ENCODE results near the gene MRPS18A. TPM values are rescaled to one million over a fixed set of nuclear protein-coding genes. Genes with fewer than 3 reads are reported as not detected.

MRPS18A gene
- total and polyA plus RNA-seq, 2 of the 13 experiments (the other 11 are each of a cell fraction or from before 2014, with no cell fraction given): 87.8 to 89.1 TPM

DNA sequence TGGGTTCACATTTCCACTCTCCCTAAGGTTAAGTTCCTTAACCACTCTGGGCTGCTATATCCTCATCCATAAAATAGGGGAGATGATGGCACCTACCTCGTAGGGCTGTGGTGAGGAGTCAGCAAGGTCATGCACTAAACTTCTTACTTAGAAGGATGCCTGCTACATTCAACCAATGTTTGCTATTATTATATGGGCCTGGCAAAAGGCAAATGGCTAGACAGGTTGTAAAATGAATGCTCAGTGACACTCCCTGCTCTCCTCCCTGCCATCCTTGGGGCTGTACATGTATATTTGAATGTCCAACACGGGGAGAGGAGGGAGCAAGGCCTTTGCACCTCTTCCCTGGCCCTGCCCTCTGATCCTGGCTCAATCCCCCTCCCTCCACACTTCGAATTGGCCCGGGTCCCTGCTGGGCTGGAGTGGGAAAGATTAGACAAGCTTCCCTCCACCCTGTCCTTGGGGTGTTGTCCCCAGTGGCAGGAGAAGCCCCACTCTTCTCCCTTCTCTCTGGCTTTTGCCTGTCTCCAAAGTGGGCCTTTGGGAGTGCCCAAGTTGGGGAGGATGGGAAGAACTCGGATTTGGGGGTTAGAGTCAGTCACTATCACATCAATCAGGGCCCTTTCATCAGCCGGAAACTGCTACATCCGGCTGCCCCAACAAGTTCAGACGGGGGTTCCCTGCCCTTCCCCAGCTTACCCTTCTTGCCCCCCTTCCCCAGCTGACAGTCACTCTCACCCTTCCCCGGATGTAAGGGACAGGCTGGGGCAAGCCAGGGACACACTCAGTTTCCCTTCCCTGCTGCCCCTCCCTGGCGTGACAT is 46.1 kb upstream of the MRPS18A start (continued):
- TF ChIP-seq, protein P1, sequence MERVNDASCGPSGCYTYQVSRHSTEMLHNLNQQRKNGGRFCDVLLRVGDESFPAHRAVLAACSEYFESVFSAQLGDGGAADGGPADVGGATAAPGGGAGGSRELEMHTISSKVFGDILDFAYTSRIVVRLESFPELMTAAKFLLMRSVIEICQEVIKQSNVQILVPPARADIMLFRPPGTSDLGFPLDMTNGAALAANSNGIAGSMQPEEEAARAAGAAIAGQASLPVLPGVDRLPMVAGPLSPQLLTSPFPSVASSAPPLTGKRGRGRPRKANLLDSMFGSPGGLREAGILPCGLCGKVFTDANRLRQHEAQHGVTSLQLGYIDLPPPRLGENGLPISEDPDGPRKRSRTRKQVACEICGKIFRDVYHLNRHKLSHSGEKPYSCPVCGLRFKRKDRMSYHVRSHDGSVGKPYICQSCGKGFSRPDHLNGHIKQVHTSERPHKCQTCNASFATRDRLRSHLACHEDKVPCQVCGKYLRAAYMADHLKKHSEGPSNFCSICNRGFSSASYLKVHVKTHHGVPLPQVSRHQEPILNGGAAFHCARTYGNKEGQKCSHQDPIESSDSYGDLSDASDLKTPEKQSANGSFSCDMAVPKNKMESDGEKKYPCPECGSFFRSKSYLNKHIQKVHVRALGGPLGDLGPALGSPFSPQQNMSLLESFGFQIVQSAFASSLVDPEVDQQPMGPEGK (CRISPR knock-in tag; IDR thresholded peaks at IDR 0.05): peak; percentile 39; the same call in 1 of the 2 replicates
- TF ChIP-seq, protein P2, sequence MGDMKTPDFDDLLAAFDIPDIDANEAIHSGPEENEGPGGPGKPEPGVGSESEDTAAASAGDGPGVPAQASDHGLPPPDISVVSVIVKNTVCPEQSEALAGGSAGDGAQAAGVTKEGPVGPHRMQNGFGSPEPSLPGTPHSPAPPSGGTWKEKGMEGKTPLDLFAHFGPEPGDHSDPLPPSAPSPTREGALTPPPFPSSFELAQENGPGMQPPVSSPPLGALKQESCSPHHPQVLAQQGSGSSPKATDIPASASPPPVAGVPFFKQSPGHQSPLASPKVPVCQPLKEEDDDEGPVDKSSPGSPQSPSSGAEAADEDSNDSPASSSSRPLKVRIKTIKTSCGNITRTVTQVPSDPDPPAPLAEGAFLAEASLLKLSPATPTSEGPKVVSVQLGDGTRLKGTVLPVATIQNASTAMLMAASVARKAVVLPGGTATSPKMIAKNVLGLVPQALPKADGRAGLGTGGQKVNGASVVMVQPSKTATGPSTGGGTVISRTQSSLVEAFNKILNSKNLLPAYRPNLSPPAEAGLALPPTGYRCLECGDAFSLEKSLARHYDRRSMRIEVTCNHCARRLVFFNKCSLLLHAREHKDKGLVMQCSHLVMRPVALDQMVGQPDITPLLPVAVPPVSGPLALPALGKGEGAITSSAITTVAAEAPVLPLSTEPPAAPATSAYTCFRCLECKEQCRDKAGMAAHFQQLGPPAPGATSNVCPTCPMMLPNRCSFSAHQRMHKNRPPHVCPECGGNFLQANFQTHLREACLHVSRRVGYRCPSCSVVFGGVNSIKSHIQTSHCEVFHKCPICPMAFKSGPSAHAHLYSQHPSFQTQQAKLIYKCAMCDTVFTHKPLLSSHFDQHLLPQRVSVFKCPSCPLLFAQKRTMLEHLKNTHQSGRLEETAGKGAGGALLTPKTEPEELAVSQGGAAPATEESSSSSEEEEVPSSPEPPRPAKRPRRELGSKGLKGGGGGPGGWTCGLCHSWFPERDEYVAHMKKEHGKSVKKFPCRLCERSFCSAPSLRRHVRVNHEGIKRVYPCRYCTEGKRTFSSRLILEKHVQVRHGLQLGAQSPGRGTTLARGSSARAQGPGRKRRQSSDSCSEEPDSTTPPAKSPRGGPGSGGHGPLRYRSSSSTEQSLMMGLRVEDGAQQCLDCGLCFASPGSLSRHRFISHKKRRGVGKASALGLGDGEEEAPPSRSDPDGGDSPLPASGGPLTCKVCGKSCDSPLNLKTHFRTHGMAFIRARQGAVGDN (CRISPR knock-in tag; IDR thresholded peaks at IDR 0.05): 0 out of 2 replicates have a peak, but pooled peaks have one; percentile 23
- no peak for TF ChIP-seq RFX5 (IDR thresholded peaks at IDR 0.05; ENCODE audit: low read depth, low read length)
- TF ChIP-seq REL (CRISPR knock-in tag; conservative IDR thresholded peaks at IDR 0.05): no peak
- TF ChIP-seq, protein P3, sequence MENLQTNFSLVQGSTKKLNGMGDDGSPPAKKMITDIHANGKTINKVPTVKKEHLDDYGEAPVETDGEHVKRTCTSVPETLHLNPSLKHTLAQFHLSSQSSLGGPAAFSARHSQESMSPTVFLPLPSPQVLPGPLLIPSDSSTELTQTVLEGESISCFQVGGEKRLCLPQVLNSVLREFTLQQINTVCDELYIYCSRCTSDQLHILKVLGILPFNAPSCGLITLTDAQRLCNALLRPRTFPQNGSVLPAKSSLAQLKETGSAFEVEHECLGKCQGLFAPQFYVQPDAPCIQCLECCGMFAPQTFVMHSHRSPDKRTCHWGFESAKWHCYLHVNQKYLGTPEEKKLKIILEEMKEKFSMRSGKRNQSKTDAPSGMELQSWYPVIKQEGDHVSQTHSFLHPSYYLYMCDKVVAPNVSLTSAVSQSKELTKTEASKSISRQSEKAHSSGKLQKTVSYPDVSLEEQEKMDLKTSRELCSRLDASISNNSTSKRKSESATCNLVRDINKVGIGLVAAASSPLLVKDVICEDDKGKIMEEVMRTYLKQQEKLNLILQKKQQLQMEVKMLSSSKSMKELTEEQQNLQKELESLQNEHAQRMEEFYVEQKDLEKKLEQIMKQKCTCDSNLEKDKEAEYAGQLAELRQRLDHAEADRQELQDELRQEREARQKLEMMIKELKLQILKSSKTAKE (CRISPR knock-in tag; IDR thresholded peaks at IDR 0.05; ENCODE audit: borderline replicate concordance): no peak
- TF ChIP-seq FIP1L1 (IDR thresholded peaks at IDR 0.05; ENCODE audit: borderline replicate concordance, insufficient read depth, low read depth, low read length): no peak
- TF ChIP-seq SP2 (CRISPR knock-in tag; IDR thresholded peaks at IDR 0.05): 0 out of 2 replicates have a peak, but pooled peaks have one; percentile 28
- no peak for TF ChIP-seq ZNF121 (CRISPR knock-in tag; IDR thresholded peaks at IDR 0.05)
- TF ChIP-seq, protein P4, sequence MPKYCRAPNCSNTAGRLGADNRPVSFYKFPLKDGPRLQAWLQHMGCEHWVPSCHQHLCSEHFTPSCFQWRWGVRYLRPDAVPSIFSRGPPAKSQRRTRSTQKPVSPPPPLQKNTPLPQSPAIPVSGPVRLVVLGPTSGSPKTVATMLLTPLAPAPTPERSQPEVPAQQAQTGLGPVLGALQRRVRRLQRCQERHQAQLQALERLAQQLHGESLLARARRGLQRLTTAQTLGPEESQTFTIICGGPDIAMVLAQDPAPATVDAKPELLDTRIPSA (CRISPR knock-in tag; IDR thresholded peaks at IDR 0.05; ENCODE audit: borderline replicate concordance): 0 out of 2 replicates have a peak, but pooled peaks have one; percentile 35
- TF ChIP-seq REXO4 (CRISPR knock-in tag; IDR thresholded peaks at IDR 0.05; ENCODE audit: borderline replicate concordance): no peak
- TF ChIP-seq FOXC1 (CRISPR knock-in tag; IDR thresholded peaks at IDR 0.05; ENCODE audit: borderline replicate concordance): 0 out of 2 replicates have a peak, but pooled peaks have one; percentile 31
- TF ChIP-seq, protein P5, sequence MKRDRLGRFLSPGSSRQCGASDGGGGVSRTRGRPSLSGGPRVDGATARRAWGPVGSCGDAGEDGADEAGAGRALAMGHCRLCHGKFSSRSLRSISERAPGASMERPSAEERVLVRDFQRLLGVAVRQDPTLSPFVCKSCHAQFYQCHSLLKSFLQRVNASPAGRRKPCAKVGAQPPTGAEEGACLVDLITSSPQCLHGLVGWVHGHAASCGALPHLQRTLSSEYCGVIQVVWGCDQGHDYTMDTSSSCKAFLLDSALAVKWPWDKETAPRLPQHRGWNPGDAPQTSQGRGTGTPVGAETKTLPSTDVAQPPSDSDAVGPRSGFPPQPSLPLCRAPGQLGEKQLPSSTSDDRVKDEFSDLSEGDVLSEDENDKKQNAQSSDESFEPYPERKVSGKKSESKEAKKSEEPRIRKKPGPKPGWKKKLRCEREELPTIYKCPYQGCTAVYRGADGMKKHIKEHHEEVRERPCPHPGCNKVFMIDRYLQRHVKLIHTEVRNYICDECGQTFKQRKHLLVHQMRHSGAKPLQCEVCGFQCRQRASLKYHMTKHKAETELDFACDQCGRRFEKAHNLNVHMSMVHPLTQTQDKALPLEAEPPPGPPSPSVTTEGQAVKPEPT (CRISPR knock-in tag; IDR thresholded peaks at IDR 0.05; ENCODE audit: low read depth): no peak
- 0 out of 2 replicates have a peak, but pooled peaks have one; percentile 51 for TF ChIP-seq MTA1 (CRISPR knock-in tag; IDR thresholded peaks at IDR 0.05; ENCODE audit: borderline replicate concordance)
- TF ChIP-seq PLRG1 (conservative IDR thresholded peaks at IDR 0.05): no peak

All from HepG2 (cell line).